H1 (cell line): ENCODE measurements around the gene AGT. TPM values are rescaled to one million over a fixed set of nuclear protein-coding genes. Genes with fewer than 3 reads are reported as not detected.

Experiments
- CTCF ChIA-PET: fragments of 300-600 bp; sonication (Branson Sonifier 250); formaldehyde crosslinking; loops from one replicate; lab custom pipeline; 2021; ENCODE audit not compliant: partially characterized antibody; lab: Charles Lee
- POLR2A ChIA-PET: fragments of 300-600 bp; sonication (Branson Sonifier 250); formaldehyde crosslinking; loops from one replicate; lab custom pipeline; 2021; ENCODE audit warnings: inconsistent platforms; ENCODE audit not compliant: partially characterized antibody; lab: Charles Lee
- DNase-seq, 2 experiments: peaks; one replicate each; pipeline versions ENCODE4 v3.0.0 to v3.0.0-alpha.2; 2010 to 2022; ENCODE audit warnings: low spot score in 2 of 2, low read depth in 1 of 2, mixed read lengths in 1 of 2
- FAIRE-seq: peaks from 2 replicates; lab custom pipeline; 2011; peaks lifted over from hg19 to GRCh38; lab: Jason Lieb, UNC
- H2AFZ ChIP-seq: 2 replicates; pipeline ENCODE4 v1.8.1; 2012; ENCODE audit warnings: low read length, inconsistent platforms
- H2AK5ac ChIP-seq: 2 replicates; pipeline ENCODE4 v1.6.1; 2013; ENCODE audit warnings: low read depth, low read length
- H2BK120ac ChIP-seq: replicated peaks from 2 replicates; pipeline ENCODE3; 2013; ENCODE audit warnings: low read depth, low read length, inconsistent platforms
- H2BK12ac ChIP-seq: 2 replicates; pipeline ENCODE4 v1.6.1; 2013; ENCODE audit warnings: low read depth, low read length
- H2BK15ac ChIP-seq: 2 replicates; pipeline ENCODE4 v1.6.1; 2013; ENCODE audit warnings: low read length
- H2BK20ac ChIP-seq: 2 replicates; pipeline ENCODE4 v1.6.1; 2013; ENCODE audit warnings: low read length
- H2BK5ac ChIP-seq: 2 replicates; pipeline ENCODE4 v1.6.1; 2013; ENCODE audit warnings: low read depth, low read length
- H3K14ac ChIP-seq: 2 replicates; pipeline ENCODE4 v1.6.1; 2013; ENCODE audit warnings: inconsistent platforms; ENCODE audit not compliant: insufficient read length
- H3K18ac ChIP-seq: 2 replicates; pipeline ENCODE4 v1.6.1; 2013; ENCODE audit warnings: low read length; ENCODE audit errors: extremely low read depth
- H3K23ac ChIP-seq: 2 replicates; pipeline ENCODE4 v1.6.1; 2013; ENCODE audit warnings: inconsistent platforms; ENCODE audit not compliant: insufficient read length
- H3K23me2 ChIP-seq: 2 replicates; pipeline ENCODE4 v1.6.1; 2013; ENCODE audit warnings: low read depth, low read length
- H3K27ac ChIP-seq: 2 replicates; pipeline ENCODE4 v1.6.1; 2011; ENCODE audit warnings: low read depth, low read length, inconsistent platforms
- H3K27me3 ChIP-seq, 4 experiments: replicated peaks in 1 of 4; 1 replicate in 1 of 4; 2 replicates in 3 of 4; pipeline versions ENCODE4 v1.6.1 to v1.8.1; 2011 to 2013; ENCODE audit warnings: low read length in 3 of 4, mild to moderate bottlenecking in 3 of 4, inconsistent platforms in 2 of 4, mixed read lengths in 2 of 4, moderate library complexity in 1 of 4; ENCODE audit not compliant: control insufficient read depth in 3 of 4, insufficient read depth in 3 of 4; ENCODE audit errors: extremely low read depth in 1 of 4
- H3K36me3 ChIP-seq, 4 experiments: 2 replicates each; pipeline versions ENCODE4 v1.6.1 to v1.8.1; 2011 to 2013; ENCODE audit warnings: mild to moderate bottlenecking in 4 of 4, low read length in 3 of 4, moderate library complexity in 2 of 4, control low read depth in 1 of 4, inconsistent platforms in 1 of 4; ENCODE audit not compliant: insufficient read depth in 4 of 4, control insufficient read depth in 2 of 4
- H3K4ac ChIP-seq: replicated peaks from 2 replicates; pipeline ENCODE3; 2013; ENCODE audit warnings: low read length, low read depth, mixed read lengths, inconsistent platforms; ENCODE audit not compliant: insufficient read length
- H3K4me1 ChIP-seq, 4 experiments: replicated peaks in 1 of 4; 1 replicate in 1 of 4; 2 replicates in 3 of 4; pipeline versions ENCODE4 v1.6.1 to v1.8.1; 2011 to 2013; ENCODE audit warnings: low read length in 3 of 4, inconsistent platforms in 2 of 4, mixed read lengths in 1 of 4; ENCODE audit not compliant: insufficient read depth in 4 of 4, control insufficient read depth in 3 of 4
- H3K4me2 ChIP-seq, 2 experiments: 2 replicates each; pipeline versions ENCODE4 v1.6.1 to v1.8.1; 2011 to 2013; ENCODE audit warnings: low read depth in 2 of 2, low read length in 2 of 2, control low read depth in 1 of 2, inconsistent platforms in 1 of 2, mild to moderate bottlenecking in 1 of 2; ENCODE audit not compliant: insufficient read depth in 1 of 2
- H3K4me3 ChIP-seq, 4 experiments: fragments of 200-600, 300-600 bp in 1 of 4; sonication (generic), shearing (Covaris generic), sonication (Bioruptor Twin) in 1 of 4; 2 replicates each; pipeline versions ENCODE4 v1.5.1 to v1.8.1; 2011 to 2016; ENCODE audit warnings: low read length in 4 of 4, low read depth in 3 of 4, control low read depth in 2 of 4, inconsistent platforms in 2 of 4, mild to moderate bottlenecking in 2 of 4, mixed read lengths in 1 of 4, moderate library complexity in 1 of 4; ENCODE audit not compliant: insufficient read depth in 2 of 4; ENCODE audit errors: extremely low read depth in 1 of 4
- H3K56ac ChIP-seq: replicated peaks from 2 replicates; pipeline ENCODE3; 2013; ENCODE audit warnings: low read depth, mild to moderate bottlenecking, mixed read lengths, low read length, inconsistent platforms; ENCODE audit not compliant: insufficient read length
- H3K79me1 ChIP-seq: 2 replicates; pipeline ENCODE4 v1.6.1; 2013; ENCODE audit warnings: low read depth, low read length, control low read depth
- H3K79me2 ChIP-seq, 2 experiments: 2 replicates each; pipeline versions ENCODE4 v1.6.1 to v1.8.1; 2012 to 2013; ENCODE audit warnings: low read length in 2 of 2, mild to moderate bottlenecking in 2 of 2, inconsistent platforms in 1 of 2; ENCODE audit not compliant: insufficient read depth in 2 of 2, control insufficient read depth in 1 of 2
- H3K9ac ChIP-seq, 4 experiments: replicated peaks in 1 of 4; 1 replicate in 1 of 4; 2 replicates in 3 of 4; pipeline versions ENCODE4 v1.6.1 to v1.8.1; 2011 to 2013; ENCODE audit warnings: low read depth in 3 of 4, low read length in 3 of 4, control low read depth in 2 of 4, mild to moderate bottlenecking in 2 of 4, moderate library complexity in 2 of 4, inconsistent platforms in 1 of 4; ENCODE audit errors: extremely low read depth in 1 of 4
- H3K9me3 ChIP-seq, 2 experiments: 2 replicates each; pipeline versions ENCODE4 v1.6.1 to v1.8.1; 2012 to 2013; ENCODE audit warnings: mild to moderate bottlenecking in 2 of 2, moderate library complexity in 2 of 2, control low read depth in 1 of 2, inconsistent platforms in 1 of 2, low read depth in 1 of 2, low read length in 1 of 2, mixed read lengths in 1 of 2; ENCODE audit not compliant: insufficient read depth in 2 of 2
- H4K20me1 ChIP-seq, 2 experiments: replicated peaks in 1 of 2; 2 replicates each; pipeline versions ENCODE3 to v1.8.1; 2011 to 2013; ENCODE audit warnings: inconsistent platforms in 2 of 2, low read length in 2 of 2, mild to moderate bottlenecking in 1 of 2; ENCODE audit not compliant: insufficient read depth in 2 of 2, control insufficient read depth in 1 of 2
- H4K5ac ChIP-seq: 2 replicates; pipeline ENCODE4 v1.6.1; 2013; ENCODE audit warnings: low read length, low read depth, mixed read lengths, inconsistent platforms; ENCODE audit not compliant: insufficient read length
- H4K8ac ChIP-seq: 2 replicates; pipeline ENCODE4 v1.8.0; 2013; ENCODE audit warnings: mild to moderate bottlenecking, moderate library complexity, low read length, inconsistent platforms; ENCODE audit not compliant: insufficient read depth; ENCODE audit errors: extremely low read depth
- H4K91ac ChIP-seq: replicated peaks from 2 replicates; pipeline ENCODE3; 2013; ENCODE audit warnings: low read length, mixed read lengths, inconsistent platforms; ENCODE audit not compliant: insufficient read length
- JUND ChIP-seq: IDR thresholded peaks from 2 replicates; pipeline ENCODE4 v1.6.1; 2011; ENCODE audit warnings: mild to moderate bottlenecking, improper control_type of control experiment, low read length
- KDM4A ChIP-seq: IDR thresholded peaks from one replicate; pipeline ENCODE4 v1.7.1; 2012; ENCODE audit warnings: low read depth, mild to moderate bottlenecking, moderate library complexity, low read length, inconsistent platforms; ENCODE audit not compliant: severe bottlenecking
- RAD21 ChIP-seq, 2 experiments: IDR thresholded peaks in 1 of 2; conservative IDR thresholded peaks in 1 of 2; 2 replicates each; pipeline ENCODE4 v1.6.1; 2011; ENCODE audit warnings: low read depth in 2 of 2, low read length in 2 of 2, improper control_type of control experiment in 1 of 2, inconsistent platforms in 1 of 2, mild to moderate bottlenecking in 1 of 2, moderate library complexity in 1 of 2
- RFX5 ChIP-seq: IDR thresholded peaks from 2 replicates; pipeline ENCODE4 v1.6.1; 2011; ENCODE audit warnings: low read depth, low read length, improper control_type of control experiment, borderline replicate concordance
- RNF2 ChIP-seq: fragments of 200-900, 300-1000 bp; sonication (generic); IDR thresholded peaks from 2 replicates; pipeline ENCODE4 v1.7.1; 2016; ENCODE audit warnings: borderline replicate concordance, low read depth, mild to moderate bottlenecking, antibody characterized with exemption, low read length; ENCODE audit not compliant: poor library complexity, severe bottlenecking; ENCODE audit errors: missing control alignments
- RXRA ChIP-seq: IDR thresholded peaks from 2 replicates; pipeline ENCODE4 v1.6.1; 2011; ENCODE audit warnings: low read depth, mild to moderate bottlenecking, low read length, moderate library complexity; ENCODE audit not compliant: insufficient read depth
- SAP30 ChIP-seq: fragments of 300-600 bp; sonication (generic); IDR thresholded peaks from 2 replicates; pipeline ENCODE4 v1.7.1; 2012; ENCODE audit warnings: low read length, moderate library complexity, mild to moderate bottlenecking, inconsistent platforms; ENCODE audit not compliant: insufficient read depth, insufficient replicate concordance
- SIX5 ChIP-seq: IDR thresholded peaks from 2 replicates; pipeline ENCODE4 v1.6.1; 2011; ENCODE audit warnings: mild to moderate bottlenecking, low read depth, low read length
- SUZ12 ChIP-seq: fragments of 200-600 bp; sonication (generic); IDR thresholded peaks from 2 replicates; pipeline ENCODE4 v1.6.1; 2012; ENCODE audit warnings: mild to moderate bottlenecking, inconsistent platforms, low read length, moderate library complexity, mixed read lengths
- WGBS, 2 experiments: shearing (Covaris generic) in 1 of 2; methylation state at CpG; one replicate each; pipeline versions ENCODE4 v1.1.6 to v1.1.7; 2013 to 2015; ENCODE audit warnings: low lambda C conversion rate in 2 of 2, mixed read lengths in 2 of 2, inconsistent platforms in 1 of 2, low coverage in 1 of 2, missing lambda C conversion rate in 1 of 2; ENCODE audit not compliant: insufficient replicate concordance in 2 of 2, insufficient coverage in 1 of 2, insufficient read length in 1 of 2; ENCODE audit errors: extremely low coverage in 1 of 2, missing lambda C conversion rate in 1 of 2; 5-methylcytosine and 5-hydroxymethylcytosine counted together
- polyA plus RNA-seq, 7 experiments: library from polyadenylated mRNA; depleted of rRNA in 3 of 7; stranded (reverse) in 5 of 7; unstranded in 2 of 7; fragments of >200 nt in 5 of 7; fragments of 200-250 nt in 2 of 7; gene quantifications; 1 replicate in 5 of 7; 2 replicates in 1 of 7; 4 replicates in 1 of 7; pipeline versions ENCODE4 v1.2.1 to v1.2.3, GENCODE V29; 2011 to 2013; ENCODE audit warnings: missing spikeins in 2 of 7, mixed read lengths in 2 of 7
- total RNA-seq: library from RNA; stranded (reverse); fragmentation: NEBNext Ultra II Directional; extraction: Animal tissue kit (Norgen Biotek cat#: 25700); gene quantifications from 2 replicates; pipeline ENCODE4 v1.2.1, GENCODE V29; 2021

AGT gene
- total and polyA plus RNA-seq, 2 of the 8 experiments (the other 6 are each of a cell fraction or from before 2014, with no cell fraction given) = 0.20 TPM; not detected in 1

DNA sequence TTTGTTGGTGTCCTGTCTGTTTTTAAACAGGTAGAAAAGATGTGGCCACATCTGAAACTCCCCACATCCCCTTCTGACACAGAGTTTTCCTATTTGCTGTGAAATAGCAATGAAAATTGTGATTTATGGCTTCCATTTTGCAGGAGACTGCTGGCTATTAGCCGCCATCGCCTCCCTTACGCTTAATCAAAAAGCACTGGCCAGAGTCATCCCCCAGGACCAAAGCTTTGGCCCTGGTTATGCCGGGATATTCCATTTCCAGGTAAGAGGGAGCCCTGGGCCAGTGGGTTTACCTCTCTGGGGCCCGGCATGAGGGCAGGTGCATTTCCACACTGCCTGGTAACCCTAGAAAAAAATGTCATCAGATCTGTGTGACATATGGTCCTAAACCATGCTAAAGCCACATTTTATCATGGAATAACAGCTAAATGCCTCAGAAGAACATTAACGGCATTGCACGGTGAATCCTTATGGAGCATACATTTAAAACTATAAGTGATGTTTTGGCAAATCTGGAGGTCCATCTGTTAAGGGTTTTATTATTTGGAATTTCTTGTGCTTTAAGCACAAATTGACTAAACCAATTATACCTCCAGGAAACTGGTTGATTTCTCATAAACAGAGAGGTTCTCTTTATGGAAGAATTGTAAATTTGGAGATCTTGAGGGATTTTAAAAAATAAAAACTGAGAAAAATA is 45.6 kb upstream of the AGT start:
- CTCF ChIA-PET = interaction anchor here (1.0 to 6.2 kb wide), 4 partner anchors 12 to 63 kb away, joined by 4 to 36 read pairs (median 6); partner anchors contain the start of gene CAPN9
- no peak overlapping the region for H3K56ac ChIP-seq

More for the DNA sequence above, 45.6 kb upstream of the AGT start:
- H3K4me2 ChIP-seq = no peak overlapping the region
- no peaks in the 10 kb centered on the region for H3K79me2 ChIP-seq
- H2BK5ac ChIP-seq = no peak overlapping the region
- no peak overlapping the region for H4K91ac ChIP-seq
- 0 out of 4 replicates have a peak, but pooled peaks cover 0 to 3% of the 10 kb centered on the region in 2 experiments for H3K9me3 ChIP-seq
- H3K27me3 ChIP-seq = no peaks in the 10 kb centered on the region
- no peak for DNase-seq
- H2BK15ac ChIP-seq = no peak overlapping the region
- no peak overlapping the region for H2BK12ac ChIP-seq
- H2AK5ac ChIP-seq = no peak overlapping the region
- peaks cover 0 to 4% (median 1%) of the 10 kb centered on the region in 4 experiments; a peak in 4 of 7 replicates for H3K4me1 ChIP-seq
- H3K18ac ChIP-seq = no peak overlapping the region
- WGBS, 2 experiments = 89% methylated on average over 7 of the region's 7 CpGs; no CpG with 5 or more reads in 1 of the 2 experiments
- H3K27ac ChIP-seq = no peak overlapping the region
- no peak overlapping the region for H4K5ac ChIP-seq
- no peak for FAIRE-seq
- no peaks in the 10 kb centered on the region for H4K20me1 ChIP-seq
- POLR2A ChIA-PET = interaction anchor here (0.7 to 1.6 kb wide), 2 partner anchors 9 to 23 kb away, joined by 3 to 4 read pairs; no protein-coding TSS in a partner anchor
- no peak overlapping the region for H3K4me3 ChIP-seq
- no peaks in the 10 kb centered on the region for H3K79me1 ChIP-seq
- no peak overlapping the region for H3K9ac ChIP-seq
- no peaks in the 10 kb centered on the region for H3K23me2 ChIP-seq
- no peak overlapping the region for H2BK20ac ChIP-seq
- no peak for TF ChIP-seq SIX5
- TF ChIP-seq RXRA = no peak
- no peak for TF ChIP-seq RAD21 (IDR thresholded peaks at IDR 0.05 in 1 of 2, conservative IDR thresholded peaks at IDR 0.05 in 1 of 2; ENCODE audit: low read depth in 2 of 2, low read length in 2 of 2)
- TF ChIP-seq RFX5 = no peak
- TF ChIP-seq JUND = no peak
- TF ChIP-seq SAP30 = no peak
- no peak for TF ChIP-seq KDM4A
- TF ChIP-seq SUZ12 = no peak
- no peak for TF ChIP-seq RNF2
- H4K8ac ChIP-seq = no peak overlapping the region; the same call in 1 of the 2 replicates
- no peaks in the 10 kb centered on the region for H3K36me3 ChIP-seq
- no peak overlapping the region for H3K14ac ChIP-seq
- no peak overlapping the region for H3K23ac ChIP-seq
- H2AFZ ChIP-seq = no peak overlapping the region
- no peak overlapping the region for H2BK120ac ChIP-seq
- H3K4ac ChIP-seq = no peak overlapping the region
